ENCODE data around the gene HSD3B1. TPM values are rescaled to one million over a fixed set of nuclear protein-coding genes. Genes with fewer than 3 reads are reported as not detected.

The HSD3B1 gene
- not detected in 2 replicates for total RNA-seq

DNA sequence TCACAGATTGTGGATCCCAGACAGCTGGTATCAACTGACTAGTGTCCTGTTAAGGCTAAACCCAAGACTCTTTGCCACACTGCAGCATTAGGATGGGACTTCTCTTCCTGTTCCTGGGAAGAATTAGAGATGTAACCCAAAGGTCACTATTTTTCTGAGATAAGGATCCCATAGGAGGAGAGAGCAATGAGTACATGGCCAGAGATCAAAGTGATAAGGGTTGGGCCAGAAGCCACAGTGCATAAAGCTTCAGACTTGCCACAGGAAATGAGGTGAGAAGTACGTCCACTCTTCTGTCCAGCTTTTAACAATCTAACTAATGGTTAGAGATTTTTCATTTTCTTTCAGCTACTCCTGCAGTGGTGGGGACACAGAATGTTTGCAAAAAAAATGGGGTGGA is at the start of gene HSD3B1:
Gene HSD3B1 (plus strand): TSS at position 270 of the 400 bp plus-strand sequence. CDS start 267 bp downstream, outside the sequence.
- TF ChIP-seq, protein P1, sequence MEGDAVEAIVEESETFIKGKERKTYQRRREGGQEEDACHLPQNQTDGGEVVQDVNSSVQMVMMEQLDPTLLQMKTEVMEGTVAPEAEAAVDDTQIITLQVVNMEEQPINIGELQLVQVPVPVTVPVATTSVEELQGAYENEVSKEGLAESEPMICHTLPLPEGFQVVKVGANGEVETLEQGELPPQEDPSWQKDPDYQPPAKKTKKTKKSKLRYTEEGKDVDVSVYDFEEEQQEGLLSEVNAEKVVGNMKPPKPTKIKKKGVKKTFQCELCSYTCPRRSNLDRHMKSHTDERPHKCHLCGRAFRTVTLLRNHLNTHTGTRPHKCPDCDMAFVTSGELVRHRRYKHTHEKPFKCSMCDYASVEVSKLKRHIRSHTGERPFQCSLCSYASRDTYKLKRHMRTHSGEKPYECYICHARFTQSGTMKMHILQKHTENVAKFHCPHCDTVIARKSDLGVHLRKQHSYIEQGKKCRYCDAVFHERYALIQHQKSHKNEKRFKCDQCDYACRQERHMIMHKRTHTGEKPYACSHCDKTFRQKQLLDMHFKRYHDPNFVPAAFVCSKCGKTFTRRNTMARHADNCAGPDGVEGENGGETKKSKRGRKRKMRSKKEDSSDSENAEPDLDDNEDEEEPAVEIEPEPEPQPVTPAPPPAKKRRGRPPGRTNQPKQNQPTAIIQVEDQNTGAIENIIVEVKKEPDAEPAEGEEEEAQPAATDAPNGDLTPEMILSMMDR (IDR thresholded peaks at IDR 0.05; ENCODE audit: insufficient read depth, low read length, poor library complexity, severe bottlenecking) = no peak
- no peak for DNase-seq (ENCODE audit: low read depth)
- H3K36me3 ChIP-seq (ENCODE audit: control insufficient read depth, insufficient read depth, low read length) = no peaks in the 10 kb centered on the region
- H3K27me3 ChIP-seq (ENCODE audit: control insufficient read depth, insufficient read depth, low read length) = peaks cover 2% of the 10 kb centered on the region
- H3K4me3 ChIP-seq (ENCODE audit: low read depth, low read length) = no peak within 1 kb of the TSS

GRCh38 chr1:119462964-119463363 is 44.0 kb upstream of the HSD3B1 start:
- no peaks in the 10 kb centered on the region for H3K27me3 ChIP-seq (ENCODE audit: control insufficient read depth, insufficient read depth, low read length)
- TF ChIP-seq, protein P1 (IDR thresholded peaks at IDR 0.05; ENCODE audit: insufficient read depth, low read length, poor library complexity, severe bottlenecking) = no peak
- H3K4me3 ChIP-seq (ENCODE audit: low read depth, low read length) = no peak overlapping the region
- no peak for DNase-seq (ENCODE audit: low read depth)
- H3K36me3 ChIP-seq (ENCODE audit: control insufficient read depth, insufficient read depth, low read length) = no peaks in the 10 kb centered on the region

- no peak for DNase-seq (ENCODE audit: low read depth)
- TF ChIP-seq, protein P1 (IDR thresholded peaks at IDR 0.05; ENCODE audit: insufficient read depth, low read length, poor library complexity, severe bottlenecking) = no peak
- H3K4me3 ChIP-seq (ENCODE audit: low read depth, low read length) = no peak overlapping the region
These were observed 43.4 kb upstream of the HSD3B1 start for GRCh38 chr1:119463569-119463968.

GRCh38 chr1:119466445-119466844 is 40.6 kb upstream of the HSD3B1 start:
- no peaks in the 10 kb centered on the region for H3K27me3 ChIP-seq (ENCODE audit: control insufficient read depth, insufficient read depth, low read length)
- H3K4me3 ChIP-seq (ENCODE audit: low read depth, low read length) = no peak overlapping the region
- TF ChIP-seq, protein P1 (IDR thresholded peaks at IDR 0.05; ENCODE audit: insufficient read depth, low read length, poor library complexity, severe bottlenecking) = no peak
- no peak for DNase-seq (ENCODE audit: low read depth)
- no peaks in the 10 kb centered on the region for H3K36me3 ChIP-seq (ENCODE audit: control insufficient read depth, insufficient read depth, low read length)

More at GRCh38 chr1:119463569-119463968, 43.4 kb upstream of the HSD3B1 start:
- H3K36me3 ChIP-seq (ENCODE audit: control insufficient read depth, insufficient read depth, low read length) = no peaks in the 10 kb centered on the region
- no peaks in the 10 kb centered on the region for H3K27me3 ChIP-seq (ENCODE audit: control insufficient read depth, insufficient read depth, low read length)

- Histone ChIP-seq H3K36me3 (ENCODE audit: control insufficient read depth, insufficient read depth, low read length) (no peaks in the 10 kb centered on the region), H3K27me3 (ENCODE audit: control insufficient read depth, insufficient read depth, low read length) (no peaks in the 10 kb centered on the region), H3K4me3 (ENCODE audit: low read depth, low read length) (no peak overlapping the region)
- TF ChIP-seq, protein P1 (IDR thresholded peaks at IDR 0.05; ENCODE audit: insufficient read depth, low read length, poor library complexity, severe bottlenecking) = no peak
- DNase-seq (ENCODE audit: low read depth) = no peak
These were observed 39.8 kb upstream of the HSD3B1 start for GRCh38 chr1:119467219-119467618.
